HL-60 (cell line): Measurements from ENCODE around the gene GPR162.

Source experiments
- DNase-seq, 2 experiments: peaks; one replicate each; pipeline ENCODE4 v3.0.0-alpha.2; 2010 to 2020; ENCODE audit warnings: low read depth in 1 of 2, low spot score in 1 of 2
- H3K27ac ChIP-seq: fragments of 250-450 bp; sonication (Bioruptor Pico); replicated peaks from 2 replicates; pipeline ENCODE4 v1.5.1; 2020; ENCODE audit warnings: mild to moderate bottlenecking, moderate library complexity
- H3K27me3 ChIP-seq: fragments of 250-450 bp; sonication (Bioruptor Pico); 2 replicates; pipeline ENCODE4 v1.5.1; 2021; ENCODE audit warnings: mild to moderate bottlenecking, moderate library complexity; ENCODE audit not compliant: insufficient read depth, poor library complexity, severe bottlenecking
- H3K4me3 ChIP-seq: replicated peaks from 2 replicates; pipeline ENCODE4 v1.5.1; 2011; ENCODE audit warnings: mild to moderate bottlenecking, control low read depth, low read length; ENCODE audit not compliant: insufficient read depth
- GABPA ChIP-seq: IDR thresholded peaks from 2 replicates; pipeline ENCODE4 v1.6.1; 2012; ENCODE audit warnings: low read depth
- POLR2AphosphoS5 ChIP-seq: IDR thresholded peaks from 2 replicates; pipeline ENCODE4 v1.6.1; 2012; ENCODE audit warnings: low read depth
- SPI1 ChIP-seq: IDR thresholded peaks from 2 replicates; pipeline ENCODE4 v1.6.1; 2012; ENCODE audit warnings: low read depth, mild to moderate bottlenecking, borderline replicate concordance
- TF ChIP-seq, protein P1 (sequence below): IDR thresholded peaks from 2 replicates; pipeline ENCODE4 v1.6.1; 2012; ENCODE audit warnings: low read depth; ENCODE audit not compliant: insufficient replicate concordance
- TF ChIP-seq, protein P2 (sequence below): IDR thresholded peaks from one replicate; pipeline ENCODE4 v1.5.1; 2011; ENCODE audit warnings: low read length, control low read depth, inconsistent platforms; ENCODE audit not compliant: insufficient read depth

GPR162 gene

DNA sequence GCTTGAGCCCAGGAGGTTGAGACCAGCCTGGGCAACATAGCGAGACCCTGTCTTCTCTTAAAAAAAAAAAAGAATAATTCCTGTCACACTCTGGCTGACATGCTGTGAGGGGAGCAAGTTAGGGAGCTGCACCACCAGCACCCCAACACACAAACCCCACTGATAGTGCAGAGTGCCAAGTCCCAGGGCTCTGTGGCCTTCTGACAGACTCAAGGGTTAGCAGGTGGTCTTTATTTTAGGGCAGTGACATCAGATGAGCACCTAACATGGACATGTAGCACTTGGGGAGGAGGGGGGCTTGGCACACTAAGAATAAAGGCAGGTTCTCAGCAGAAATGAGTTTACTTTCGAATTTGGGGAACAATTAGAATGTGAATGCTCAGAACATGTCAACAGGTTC, 37.2 kb downstream of the GPR162 start:
- TF ChIP-seq POLR2AphosphoS5 (no peak), SPI1 (no peak), GABPA (no peak)
- TF ChIP-seq, protein P1, sequence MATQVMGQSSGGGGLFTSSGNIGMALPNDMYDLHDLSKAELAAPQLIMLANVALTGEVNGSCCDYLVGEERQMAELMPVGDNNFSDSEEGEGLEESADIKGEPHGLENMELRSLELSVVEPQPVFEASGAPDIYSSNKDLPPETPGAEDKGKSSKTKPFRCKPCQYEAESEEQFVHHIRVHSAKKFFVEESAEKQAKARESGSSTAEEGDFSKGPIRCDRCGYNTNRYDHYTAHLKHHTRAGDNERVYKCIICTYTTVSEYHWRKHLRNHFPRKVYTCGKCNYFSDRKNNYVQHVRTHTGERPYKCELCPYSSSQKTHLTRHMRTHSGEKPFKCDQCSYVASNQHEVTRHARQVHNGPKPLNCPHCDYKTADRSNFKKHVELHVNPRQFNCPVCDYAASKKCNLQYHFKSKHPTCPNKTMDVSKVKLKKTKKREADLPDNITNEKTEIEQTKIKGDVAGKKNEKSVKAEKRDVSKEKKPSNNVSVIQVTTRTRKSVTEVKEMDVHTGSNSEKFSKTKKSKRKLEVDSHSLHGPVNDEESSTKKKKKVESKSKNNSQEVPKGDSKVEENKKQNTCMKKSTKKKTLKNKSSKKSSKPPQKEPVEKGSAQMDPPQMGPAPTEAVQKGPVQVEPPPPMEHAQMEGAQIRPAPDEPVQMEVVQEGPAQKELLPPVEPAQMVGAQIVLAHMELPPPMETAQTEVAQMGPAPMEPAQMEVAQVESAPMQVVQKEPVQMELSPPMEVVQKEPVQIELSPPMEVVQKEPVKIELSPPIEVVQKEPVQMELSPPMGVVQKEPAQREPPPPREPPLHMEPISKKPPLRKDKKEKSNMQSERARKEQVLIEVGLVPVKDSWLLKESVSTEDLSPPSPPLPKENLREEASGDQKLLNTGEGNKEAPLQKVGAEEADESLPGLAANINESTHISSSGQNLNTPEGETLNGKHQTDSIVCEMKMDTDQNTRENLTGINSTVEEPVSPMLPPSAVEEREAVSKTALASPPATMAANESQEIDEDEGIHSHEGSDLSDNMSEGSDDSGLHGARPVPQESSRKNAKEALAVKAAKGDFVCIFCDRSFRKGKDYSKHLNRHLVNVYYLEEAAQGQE: no peak
- TF ChIP-seq, protein P2, sequence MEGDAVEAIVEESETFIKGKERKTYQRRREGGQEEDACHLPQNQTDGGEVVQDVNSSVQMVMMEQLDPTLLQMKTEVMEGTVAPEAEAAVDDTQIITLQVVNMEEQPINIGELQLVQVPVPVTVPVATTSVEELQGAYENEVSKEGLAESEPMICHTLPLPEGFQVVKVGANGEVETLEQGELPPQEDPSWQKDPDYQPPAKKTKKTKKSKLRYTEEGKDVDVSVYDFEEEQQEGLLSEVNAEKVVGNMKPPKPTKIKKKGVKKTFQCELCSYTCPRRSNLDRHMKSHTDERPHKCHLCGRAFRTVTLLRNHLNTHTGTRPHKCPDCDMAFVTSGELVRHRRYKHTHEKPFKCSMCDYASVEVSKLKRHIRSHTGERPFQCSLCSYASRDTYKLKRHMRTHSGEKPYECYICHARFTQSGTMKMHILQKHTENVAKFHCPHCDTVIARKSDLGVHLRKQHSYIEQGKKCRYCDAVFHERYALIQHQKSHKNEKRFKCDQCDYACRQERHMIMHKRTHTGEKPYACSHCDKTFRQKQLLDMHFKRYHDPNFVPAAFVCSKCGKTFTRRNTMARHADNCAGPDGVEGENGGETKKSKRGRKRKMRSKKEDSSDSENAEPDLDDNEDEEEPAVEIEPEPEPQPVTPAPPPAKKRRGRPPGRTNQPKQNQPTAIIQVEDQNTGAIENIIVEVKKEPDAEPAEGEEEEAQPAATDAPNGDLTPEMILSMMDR: no peak
- no peak overlapping the region for H3K4me3 ChIP-seq

DNA sequence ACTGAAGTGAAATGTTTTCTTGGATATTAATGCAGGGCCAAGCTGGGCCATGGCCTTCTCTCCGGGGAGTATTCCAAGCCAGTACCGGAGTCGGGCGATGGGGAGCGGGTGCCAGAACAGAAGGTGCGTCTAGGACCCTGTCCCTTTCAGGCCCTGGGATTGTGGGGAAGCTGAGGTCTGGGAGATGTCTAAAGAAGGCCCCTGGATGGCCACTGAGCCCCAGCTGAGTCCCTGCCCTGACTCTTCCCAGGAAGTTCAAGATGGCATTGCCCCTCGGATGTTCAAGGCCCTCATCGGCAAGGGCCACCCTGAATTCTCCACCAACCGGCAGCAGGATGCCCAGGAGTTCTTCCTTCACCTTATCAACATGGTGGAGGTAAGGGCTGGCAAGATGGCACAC, 38.5 kb downstream of the GPR162 start:
- TF ChIP-seq POLR2AphosphoS5 (no peak), SPI1 (no peak)
- TF ChIP-seq, protein P2: no peak
- DNase-seq: no peak
- Histone ChIP-seq H3K27ac (no peak overlapping the region), H3K4me3 (no peak overlapping the region), H3K27me3 (no peaks in the 10 kb centered on the region)

More for the DNA sequence above, 37.2 kb downstream of the GPR162 start:
- Histone ChIP-seq H3K27me3 (no peaks in the 10 kb centered on the region), H3K27ac (no peak overlapping the region)
- no peak for DNase-seq

- no peaks in the 10 kb centered on the region for H3K27me3 ChIP-seq
- DNase-seq: no peak
- no peak overlapping the region for H3K27ac ChIP-seq
- TF ChIP-seq, protein P2: no peak
- TF ChIP-seq, protein P1: no peak
- TF ChIP-seq GABPA (no peak), POLR2AphosphoS5 (no peak), SPI1 (no peak)
- H3K4me3 ChIP-seq: no peak overlapping the region
These were observed 39.3 kb downstream of the GPR162 start for GRCh38 chr12:6860942-6861341.

DNA sequence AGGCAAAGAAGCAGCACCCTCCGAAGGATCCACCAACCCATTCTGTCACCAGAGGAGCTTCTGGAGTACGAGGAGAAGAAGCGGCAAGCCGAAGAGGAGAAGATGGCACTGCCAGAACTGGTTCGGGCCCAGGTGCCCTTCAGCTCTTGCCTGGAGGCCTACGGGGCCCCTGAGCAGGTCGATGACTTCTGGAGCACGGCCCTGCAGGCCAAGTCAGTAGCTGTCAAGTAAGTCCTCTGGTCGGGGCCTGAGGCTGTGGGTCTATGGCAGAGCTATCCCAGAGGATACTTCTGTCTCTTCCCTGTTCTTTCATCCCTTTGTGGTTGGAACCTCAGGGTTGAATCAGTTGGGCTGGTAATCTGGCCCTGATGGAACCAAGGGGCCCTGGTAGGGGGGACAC, 39.8 kb downstream of the GPR162 start:
- no peak for DNase-seq
- no peak overlapping the region for H3K27ac ChIP-seq
- no peak overlapping the region for H3K4me3 ChIP-seq
- no peak for TF ChIP-seq GABPA
- no peak for TF ChIP-seq POLR2AphosphoS5
- TF ChIP-seq, protein P1: no peak
- no peak for TF ChIP-seq SPI1
- TF ChIP-seq, protein P2: no peak
- no peaks in the 10 kb centered on the region for H3K27me3 ChIP-seq
